SK-N-SH (cell line): ENCODE results near the gene HAUS1.

Experiments used
- CHD2 ChIP-seq: fragments of 150-350 bp; IDR thresholded peaks from 2 replicates; pipeline ENCODE4 v1.6.1; 2018; ENCODE audit warnings: low read length; ENCODE audit not compliant: partially characterized antibody
- EZH2phosphoT487 ChIP-seq: fragments of 200-600 bp; sonication (generic); IDR thresholded peaks from 2 replicates; pipeline ENCODE4 v1.6.1; 2017; ENCODE audit warnings: low read depth, mixed run types, mild to moderate bottlenecking, antibody characterized with exemption, moderate library complexity, borderline replicate concordance
- FOXJ3 ChIP-seq: sonication (generic); formaldehyde crosslinking; IDR thresholded peaks from 2 replicates; pipeline ENCODE4 v1.5.1; 2020; ENCODE audit warnings: mild to moderate bottlenecking, missing genetic modification reagents
- GATA2 ChIP-seq: sonication (generic); formaldehyde crosslinking; IDR thresholded peaks from 2 replicates; pipeline ENCODE4 v1.5.0; 2020; ENCODE audit warnings: mild to moderate bottlenecking, missing genetic modification reagents
- MEF2A ChIP-seq: IDR thresholded peaks from 2 replicates; pipeline ENCODE4 v1.4.0; 2012; ENCODE audit warnings: low read depth, borderline replicate concordance
- NFIC ChIP-seq: IDR thresholded peaks from 2 replicates; pipeline ENCODE4 v1.4.0; 2012; ENCODE audit warnings: borderline replicate concordance
- POLR2AphosphoS5 ChIP-seq: IDR thresholded peaks from 2 replicates; pipeline ENCODE4 v1.6.1; 2012; ENCODE audit warnings: low read depth, low read length
- RAD21 ChIP-seq: IDR thresholded peaks from 2 replicates; pipeline ENCODE4 v1.6.1; 2012; ENCODE audit warnings: mild to moderate bottlenecking, low read length
- SIN3A ChIP-seq: IDR thresholded peaks from 2 replicates; pipeline ENCODE4 v1.6.1; 2012; ENCODE audit warnings: low read depth, mild to moderate bottlenecking, low read length, moderate library complexity, borderline replicate concordance
- TCF12 ChIP-seq: IDR thresholded peaks from 2 replicates; pipeline ENCODE4 v1.4.0; 2012
- YY1 ChIP-seq: IDR thresholded peaks from 2 replicates; pipeline ENCODE4 v1.4.0; 2012; ENCODE audit warnings: low read depth, mild to moderate bottlenecking
- TF ChIP-seq, protein P1 (sequence below): fragments of 150-350 bp; IDR thresholded peaks from 2 replicates; pipeline ENCODE4 v1.6.1; 2017; ENCODE audit warnings: antibody characterized with exemption, low read length, low read depth, borderline replicate concordance
- TF ChIP-seq, protein P2 (sequence below): fragments of 200-600 bp; sonication (generic); IDR thresholded peaks from 2 replicates; pipeline ENCODE4 v1.6.1; 2017; ENCODE audit warnings: antibody characterized with exemption, mild to moderate bottlenecking, moderate library complexity
- TF ChIP-seq, protein P3 (sequence below): IDR thresholded peaks from 2 replicates; pipeline ENCODE4 v1.4.0; 2012; ENCODE audit warnings: low read depth

DNA sequence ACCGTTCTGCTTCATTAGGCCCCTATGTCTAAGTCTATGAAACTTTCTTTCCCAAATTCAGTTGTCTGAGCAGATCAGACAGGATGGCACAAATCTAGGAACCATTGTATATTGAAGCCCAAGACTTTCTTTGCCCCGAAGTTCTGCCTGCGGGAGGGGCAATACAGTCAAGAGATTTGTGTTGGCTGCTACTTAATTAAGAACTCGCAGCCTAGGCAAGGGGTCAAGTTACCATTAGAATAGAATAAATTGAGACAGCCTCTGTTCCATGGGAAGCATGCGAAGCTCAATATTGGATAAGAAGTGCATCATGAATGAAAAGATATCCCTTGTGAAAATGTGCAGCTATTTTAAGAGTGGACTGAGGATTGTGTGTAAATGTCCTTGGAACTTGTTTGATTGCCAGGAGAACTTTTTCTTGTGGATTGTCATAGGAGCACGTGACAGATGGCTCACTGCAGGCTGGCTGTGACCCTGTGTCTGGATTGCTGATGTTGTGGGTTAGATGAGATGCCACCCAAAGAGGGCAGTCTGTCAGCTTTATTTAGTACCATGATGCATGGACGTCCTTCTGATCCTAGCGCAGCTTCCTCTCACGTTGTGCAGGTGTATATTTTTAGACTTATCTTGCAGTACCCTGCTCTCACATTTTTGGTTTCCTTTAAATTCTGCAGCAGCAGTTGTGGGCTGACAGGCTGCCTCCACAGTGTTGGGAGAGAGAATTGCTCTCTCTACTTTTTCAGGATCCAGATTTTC lies 30.9 kb downstream of the HAUS1 start:
- TF ChIP-seq, protein P1, sequence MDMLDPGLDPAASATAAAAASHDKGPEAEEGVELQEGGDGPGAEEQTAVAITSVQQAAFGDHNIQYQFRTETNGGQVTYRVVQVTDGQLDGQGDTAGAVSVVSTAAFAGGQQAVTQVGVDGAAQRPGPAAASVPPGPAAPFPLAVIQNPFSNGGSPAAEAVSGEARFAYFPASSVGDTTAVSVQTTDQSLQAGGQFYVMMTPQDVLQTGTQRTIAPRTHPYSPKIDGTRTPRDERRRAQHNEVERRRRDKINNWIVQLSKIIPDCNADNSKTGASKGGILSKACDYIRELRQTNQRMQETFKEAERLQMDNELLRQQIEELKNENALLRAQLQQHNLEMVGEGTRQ = no peak
- TF ChIP-seq NFIC = no peak
- TF ChIP-seq EZH2phosphoT487 = no peak
- no peak for TF ChIP-seq TCF12
- no peak for TF ChIP-seq FOXJ3 (CRISPR knock-in tag)
- TF ChIP-seq SIN3A = no peak
- no peak for TF ChIP-seq MEF2A
- TF ChIP-seq POLR2AphosphoS5 = no peak
- TF ChIP-seq, protein P2, sequence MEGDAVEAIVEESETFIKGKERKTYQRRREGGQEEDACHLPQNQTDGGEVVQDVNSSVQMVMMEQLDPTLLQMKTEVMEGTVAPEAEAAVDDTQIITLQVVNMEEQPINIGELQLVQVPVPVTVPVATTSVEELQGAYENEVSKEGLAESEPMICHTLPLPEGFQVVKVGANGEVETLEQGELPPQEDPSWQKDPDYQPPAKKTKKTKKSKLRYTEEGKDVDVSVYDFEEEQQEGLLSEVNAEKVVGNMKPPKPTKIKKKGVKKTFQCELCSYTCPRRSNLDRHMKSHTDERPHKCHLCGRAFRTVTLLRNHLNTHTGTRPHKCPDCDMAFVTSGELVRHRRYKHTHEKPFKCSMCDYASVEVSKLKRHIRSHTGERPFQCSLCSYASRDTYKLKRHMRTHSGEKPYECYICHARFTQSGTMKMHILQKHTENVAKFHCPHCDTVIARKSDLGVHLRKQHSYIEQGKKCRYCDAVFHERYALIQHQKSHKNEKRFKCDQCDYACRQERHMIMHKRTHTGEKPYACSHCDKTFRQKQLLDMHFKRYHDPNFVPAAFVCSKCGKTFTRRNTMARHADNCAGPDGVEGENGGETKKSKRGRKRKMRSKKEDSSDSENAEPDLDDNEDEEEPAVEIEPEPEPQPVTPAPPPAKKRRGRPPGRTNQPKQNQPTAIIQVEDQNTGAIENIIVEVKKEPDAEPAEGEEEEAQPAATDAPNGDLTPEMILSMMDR = no peak
- TF ChIP-seq, protein P3, sequence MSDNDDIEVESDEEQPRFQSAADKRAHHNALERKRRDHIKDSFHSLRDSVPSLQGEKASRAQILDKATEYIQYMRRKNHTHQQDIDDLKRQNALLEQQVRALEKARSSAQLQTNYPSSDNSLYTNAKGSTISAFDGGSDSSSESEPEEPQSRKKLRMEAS = no peak
- TF ChIP-seq CHD2 = no peak
- TF ChIP-seq GATA2 = no peak
- no peak for TF ChIP-seq YY1
- no peak for TF ChIP-seq RAD21
